IMR-90 (cell line): Measurements from ENCODE around the gene EIF2B1. TPM values are rescaled to one million over a fixed set of nuclear protein-coding genes. Genes with fewer than 3 reads are reported as not detected.

Experiments used
- ATAC-seq: fragments of 200-7000 bp; cut with Tn5 transposase; 2 replicates; pipeline ENCODE4 v1.9.1; 2020; ENCODE audit warnings: low read depth, mild to moderate bottlenecking, moderate library complexity
- BruUV-seq: library from RNA; stranded (reverse); fragments of 400-500 nt; replicated peaks from 2 replicates; lab custom pipeline; 2021; lab: Mats Ljungman, UMichigan
- CTCF ChIA-PET: fragments of 300-600 bp; formaldehyde crosslinking; extraction: SDS; loops from one replicate; lab custom pipeline; 2021; ENCODE audit warnings: antibody characterized with exemption; lab: Yijun Ruan, JAX
- POLR2A ChIA-PET: fragments of 300-600 bp; sonication (Branson Sonifier 250); formaldehyde crosslinking; loops from one replicate; lab custom pipeline; 2022; ENCODE audit warnings: antibody characterized with exemption; ENCODE audit not compliant: unreplicated experiment; lab: Charles Lee
- DNase-seq: peaks from one replicate; pipeline ENCODE4 v3.0.0; 2013
- H2AFZ ChIP-seq: replicated peaks from 2 replicates; pipeline ENCODE3; 2013; ENCODE audit warnings: low read length, mild to moderate bottlenecking; ENCODE audit not compliant: poor library complexity
- H2AK5ac ChIP-seq: 2 replicates; pipeline ENCODE4 v1.6.1; 2013; ENCODE audit warnings: low read depth, low read length, inconsistent platforms
- H2AK9ac ChIP-seq: replicated peaks from 2 replicates; pipeline ENCODE3; 2013; ENCODE audit warnings: mild to moderate bottlenecking, low read depth, low read length, moderate library complexity; ENCODE audit not compliant: poor library complexity
- H2BK120ac ChIP-seq: 2 replicates; pipeline ENCODE4 v1.6.1; 2013; ENCODE audit warnings: low read depth, low read length, inconsistent platforms
- H2BK15ac ChIP-seq: 3 replicates; pipeline ENCODE4 v1.6.1; 2013; ENCODE audit warnings: low read depth, low read length, inconsistent platforms
- H2BK20ac ChIP-seq: 2 replicates; pipeline ENCODE4 v1.6.1; 2013; ENCODE audit warnings: low read depth, mild to moderate bottlenecking, inconsistent platforms, low read length, moderate library complexity
- H2BK5ac ChIP-seq: 2 replicates; pipeline ENCODE4 v1.6.1; 2013; ENCODE audit warnings: mild to moderate bottlenecking, low read depth, low read length, inconsistent platforms; ENCODE audit not compliant: poor library complexity, severe bottlenecking
- H3K14ac ChIP-seq: replicated peaks from 2 replicates; pipeline ENCODE4 v1.6.1; 2013; ENCODE audit warnings: low read depth, low read length, inconsistent platforms
- H3K18ac ChIP-seq: 2 replicates; pipeline ENCODE4 v1.6.1; 2013; ENCODE audit warnings: low read depth, low read length, control low read depth
- H3K23ac ChIP-seq: 2 replicates; pipeline ENCODE4 v1.6.1; 2013; ENCODE audit warnings: low read depth, low read length, inconsistent platforms
- H3K27ac ChIP-seq: 2 replicates; pipeline ENCODE4 v1.5.1; 2013; ENCODE audit warnings: mild to moderate bottlenecking, control low read depth, low read length; ENCODE audit not compliant: insufficient read depth
- H3K27me3 ChIP-seq: 2 replicates; pipeline ENCODE4 v1.6.1; 2013; ENCODE audit warnings: low read length; ENCODE audit not compliant: control insufficient read depth, insufficient read depth
- H3K36me3 ChIP-seq: 2 replicates; pipeline ENCODE4 v1.6.1; 2013; ENCODE audit warnings: low read length, mixed read lengths; ENCODE audit not compliant: control insufficient read depth, insufficient read depth
- H3K4ac ChIP-seq: 2 replicates; pipeline ENCODE4 v1.6.1; 2013; ENCODE audit warnings: low read depth, low read length, inconsistent platforms
- H3K4me1 ChIP-seq: 2 replicates; pipeline ENCODE4 v1.6.1; 2013; ENCODE audit warnings: low read length, mixed read lengths; ENCODE audit not compliant: control insufficient read depth, insufficient read depth
- H3K4me2 ChIP-seq: 2 replicates; pipeline ENCODE4 v1.6.1; 2013; ENCODE audit warnings: low read depth, mild to moderate bottlenecking, control low read depth, low read length, moderate library complexity
- H3K4me3 ChIP-seq: 2 replicates; pipeline ENCODE4 v1.5.1; 2013; ENCODE audit warnings: low read depth, mild to moderate bottlenecking, control low read depth, low read length, moderate library complexity; ENCODE audit not compliant: insufficient read depth
- H3K56ac ChIP-seq: 2 replicates; pipeline ENCODE4 v1.6.1; 2013; ENCODE audit warnings: low read length, inconsistent platforms; ENCODE audit not compliant: insufficient read depth; ENCODE audit errors: extremely low read depth
- H3K79me1 ChIP-seq, 2 experiments: 2 replicates each; pipeline ENCODE4 v1.6.1; 2013; ENCODE audit warnings: low read length in 2 of 2, inconsistent platforms in 1 of 2, low read depth in 1 of 2
- H3K9ac ChIP-seq: 2 replicates; pipeline ENCODE4 v1.6.1; 2013; ENCODE audit warnings: low read depth, low read length, control low read depth
- H3K9me1 ChIP-seq: 2 replicates; pipeline ENCODE4 v1.6.1; 2013; ENCODE audit warnings: low read length, inconsistent platforms; ENCODE audit not compliant: insufficient read depth
- H3K9me3 ChIP-seq: 2 replicates; pipeline ENCODE4 v1.6.1; 2013; ENCODE audit warnings: low read length; ENCODE audit not compliant: control insufficient read depth, insufficient read depth
- H4K20me1 ChIP-seq: 2 replicates; pipeline ENCODE4 v1.6.1; 2013; ENCODE audit warnings: low read length, inconsistent platforms; ENCODE audit not compliant: insufficient read depth
- H4K5ac ChIP-seq: 2 replicates; pipeline ENCODE4 v1.6.1; 2013; ENCODE audit warnings: mild to moderate bottlenecking, low read depth, low read length, control low read depth
- H4K8ac ChIP-seq, 2 experiments: 2 replicates each; pipeline ENCODE4 v1.6.1; 2013; ENCODE audit warnings: low read depth in 2 of 2, low read length in 2 of 2, control low read depth in 1 of 2, inconsistent platforms in 1 of 2
- H4K91ac ChIP-seq: 2 replicates; pipeline ENCODE4 v1.6.1; 2013; ENCODE audit warnings: low read depth, low read length, inconsistent platforms; ENCODE audit not compliant: insufficient read depth
- CEBPB ChIP-seq: IDR thresholded peaks from 2 replicates; pipeline ENCODE4 v1.6.1; 2012; ENCODE audit warnings: low read depth, low read length, improper control_type of control experiment
- MAFK ChIP-seq: IDR thresholded peaks from 2 replicates; pipeline ENCODE4 v1.6.1; 2012; ENCODE audit warnings: low read depth, low read length, improper control_type of control experiment
- NFE2L2 ChIP-seq: fragments of 150-350 bp; IDR thresholded peaks from 2 replicates; pipeline ENCODE4 v1.6.1; 2016; ENCODE audit warnings: low read depth, mild to moderate bottlenecking, low read length
- USF2 ChIP-seq: fragments of 150-350 bp; IDR thresholded peaks from 2 replicates; pipeline ENCODE4 v1.6.1; 2017; ENCODE audit warnings: mild to moderate bottlenecking, antibody characterized with exemption, low read length, low read depth
- WGBS, 2 experiments: methylation state at CpG; one replicate each; pipeline versions ENCODE4 v1.1.5 to v1.1.7; 2013; ENCODE audit warnings: missing lambda C conversion rate in 2 of 2; ENCODE audit not compliant: insufficient read length in 1 of 2; ENCODE audit errors: extremely low coverage in 2 of 2; 5-methylcytosine and 5-hydroxymethylcytosine counted together
- dilution Hi-C: fragments of 300-500 bp; cut with HindIII; formaldehyde crosslinking; loops from one replicate; pipeline ENCODE4 v1.14.3; 2018; ENCODE audit warnings: low sequenced_read_pairs; ENCODE audit not compliant: unreplicated experiment
- in situ Hi-C: fragments of 300-500 bp; cut with MboI; formaldehyde crosslinking; loops from 3 replicates; pipeline ENCODE4 v1.14.3; 2019; ENCODE audit warnings: low sequenced_read_pairs, inconsistent platforms, mixed read lengths
- intact Hi-C: fragments of 100-400 bp; cut with micrococcal nuclease; formaldehyde crosslinking; loops from 2 replicates; pipeline ENCODE4 v1.10.0; 2022
- microRNA-seq, 2 experiments: library from miRNA; stranded (forward) in 1 of 2; unstranded in 1 of 2; fragments of 10-50 nt in 1 of 2; fragments of <30 nt in 1 of 2; gene quantifications in 1 of 2; microRNA quantifications in 1 of 2; one replicate each; pipeline versions ENCODE3 to v1.1.0; 2013 to 2020; ENCODE audit not compliant: insufficient read depth in 1 of 2, insufficient read length in 1 of 2, unreplicated experiment in 1 of 2
- polyA plus RNA-seq, 3 experiments: library from polyadenylated mRNA; depleted of rRNA; stranded (reverse); fragments of >200 nt; gene quantifications; 2 replicates each; pipeline ENCODE4 v1.2.3, GENCODE V29; 2012; ENCODE audit warnings: low replicate concordance in 1 of 3
- small RNA-seq, 5 experiments: library from RNA; depleted of rRNA; stranded (forward); fragments of <200 nt; gene quantifications; one replicate each; pipeline ENCODE3, GENCODE V24; 2012
- total RNA-seq: library from RNA; depleted of rRNA; stranded (reverse); fragments of >200 nt; gene quantifications from 2 replicates; pipeline ENCODE4 v1.2.3, GENCODE V29; 2012; rRNA removed
- TF ChIP-seq, protein P1 (sequence below): conservative IDR thresholded peaks from 2 replicates; pipeline ENCODE4 v1.5.1; 2012; ENCODE audit warnings: mild to moderate bottlenecking, low read depth, low read length, improper control_type of control experiment

The EIF2B1 gene
- total and polyA plus RNA-seq, 2 of the 4 experiments (the other 2 are of a cell fraction): 33.9 to 45.9 TPM

DNA sequence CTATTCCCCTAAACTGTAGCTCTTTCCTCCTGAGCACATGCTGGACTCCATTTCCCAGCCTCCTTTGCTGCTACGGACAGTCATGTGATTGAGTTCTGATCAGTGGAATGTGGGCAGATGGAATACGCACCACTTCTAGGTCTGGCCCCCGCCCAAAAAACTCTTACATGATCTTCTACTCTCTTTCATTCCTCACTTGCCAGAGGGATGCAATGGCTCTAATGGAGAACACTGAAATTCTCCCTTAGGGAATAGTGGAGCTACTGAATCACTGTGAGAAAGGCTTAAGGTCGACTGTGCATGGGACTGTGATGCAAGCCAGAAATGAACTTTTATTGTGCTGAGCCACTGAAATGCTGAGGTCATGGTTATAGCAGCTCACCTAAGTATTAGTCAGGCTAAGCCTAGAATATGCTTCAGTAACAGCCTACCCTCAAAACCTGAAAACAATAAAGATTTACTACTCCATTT is 62.1 kb downstream of the EIF2B1 start:
- Histone ChIP-seq H2BK20ac (no peak overlapping the region), H2BK5ac (no peak overlapping the region), H3K36me3 (no peaks in the 10 kb centered on the region), H3K9me3 (peaks cover 3% of the 10 kb centered on the region; the same call in 1 of the 2 replicates), H3K4ac (no peak overlapping the region), H3K23ac (no peak overlapping the region), H3K14ac (no peak overlapping the region), H4K5ac (no peak overlapping the region), H3K27me3 (0 out of 2 replicates have a peak, but pooled peaks cover 3% of the 10 kb centered on the region), H3K4me3 (no peak overlapping the region), H2AFZ (peak overlapping the region; percentile 86), H2AK9ac (no peak overlapping the region), H3K79me1 (peaks cover 0 to 3% of the 10 kb centered on the region in 2 experiments; a peak in 1 of 4 replicates), H3K4me1 (no peaks in the 10 kb centered on the region), H3K18ac (no peak overlapping the region), H3K9ac (no peak overlapping the region), H4K91ac (no peak overlapping the region; the same call in 1 of the 2 replicates), H2BK120ac (no peak overlapping the region), H4K20me1 (0 out of 2 replicates have a peak, but pooled peaks cover 3% of the 10 kb centered on the region), H2BK15ac (no peak overlapping the region), H3K56ac (no peak overlapping the region), H3K27ac (no peak overlapping the region), H4K8ac (peak overlapping the region in 1 of 2 experiments; percentile 53; a peak in 1 of 4 replicates), H3K4me2 (no peak overlapping the region; the same call in 1 of the 2 replicates), H3K9me1 (no peaks in the 10 kb centered on the region; the same call in 1 of the 2 replicates), H2AK5ac (no peak overlapping the region)
- TF ChIP-seq MAFK (peak; percentile 29; the same call in 1 of the 2 replicates), USF2 (peak; percentile 85), NFE2L2 (0 out of 2 replicates have a peak, but pooled peaks have one; percentile 28), CEBPB (peak; percentile 50; the same call in 1 of the 2 replicates)
- TF ChIP-seq, protein P1, sequence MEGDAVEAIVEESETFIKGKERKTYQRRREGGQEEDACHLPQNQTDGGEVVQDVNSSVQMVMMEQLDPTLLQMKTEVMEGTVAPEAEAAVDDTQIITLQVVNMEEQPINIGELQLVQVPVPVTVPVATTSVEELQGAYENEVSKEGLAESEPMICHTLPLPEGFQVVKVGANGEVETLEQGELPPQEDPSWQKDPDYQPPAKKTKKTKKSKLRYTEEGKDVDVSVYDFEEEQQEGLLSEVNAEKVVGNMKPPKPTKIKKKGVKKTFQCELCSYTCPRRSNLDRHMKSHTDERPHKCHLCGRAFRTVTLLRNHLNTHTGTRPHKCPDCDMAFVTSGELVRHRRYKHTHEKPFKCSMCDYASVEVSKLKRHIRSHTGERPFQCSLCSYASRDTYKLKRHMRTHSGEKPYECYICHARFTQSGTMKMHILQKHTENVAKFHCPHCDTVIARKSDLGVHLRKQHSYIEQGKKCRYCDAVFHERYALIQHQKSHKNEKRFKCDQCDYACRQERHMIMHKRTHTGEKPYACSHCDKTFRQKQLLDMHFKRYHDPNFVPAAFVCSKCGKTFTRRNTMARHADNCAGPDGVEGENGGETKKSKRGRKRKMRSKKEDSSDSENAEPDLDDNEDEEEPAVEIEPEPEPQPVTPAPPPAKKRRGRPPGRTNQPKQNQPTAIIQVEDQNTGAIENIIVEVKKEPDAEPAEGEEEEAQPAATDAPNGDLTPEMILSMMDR: no peak
- POLR2A ChIA-PET: no interaction called here
- BruUV-seq: no TSS peak
- peak; percentile 72 for DNase-seq
- dilution Hi-C loops (no loop called here), intact Hi-C loops (no loop called here), in situ Hi-C loops (no loop called here)
- CTCF ChIA-PET: no interaction called here
- WGBS, 2 experiments: 80% methylated on average over 1 of the region's 4 CpGs; no CpG with 5 or more reads in 1 of the 2 experiments
- peak; percentile 91 for ATAC-seq

Small RNAs within 50 kb of the gene (microRNA-seq; reads per million reads assigned to microRNA genes)
- not detected for gene SNORA9B (ENCODE audit: insufficient read depth, insufficient read length)

Small RNAs within 50 kb of the gene (small RNA-seq; reads per million reads assigned to genes)
- gene SNORA9B: 0 to 5.4 (median 2.5) reads per million in 5 experiments

Other genes starting within 250 kb of the EIF2B1 start
- gene KMT5A, start 249.6 kb downstream of the EIF2B1 start, total RNA-seq: 26.0 and 32.2 TPM in 2 replicates
- 28.3 and 30.3 TPM in 2 replicates for gene KMT5A, start 249.6 kb downstream of the EIF2B1 start, polyA plus RNA-seq (2012; rRNA removed)
- gene RILPL2, start 197.0 kb downstream of the EIF2B1 start, total RNA-seq: 1.8 and 2.2 TPM in 2 replicates
- 2.1 and 2.2 TPM in 2 replicates for gene RILPL2, start 197.0 kb downstream of the EIF2B1 start, polyA plus RNA-seq (2012; rRNA removed)
- 4.7 and 10.6 TPM in 2 replicates for gene SNRNP35, start 175.5 kb downstream of the EIF2B1 start, total RNA-seq
- gene SNRNP35, start 175.5 kb downstream of the EIF2B1 start, polyA plus RNA-seq (2012; rRNA removed): 14.1 and 15.4 TPM in 2 replicates
- gene RILPL1, start 100.0 kb downstream of the EIF2B1 start, total RNA-seq: 11.1 and 14.2 TPM in 2 replicates
- 19.8 and 24.5 TPM in 2 replicates for gene RILPL1, start 100.0 kb downstream of the EIF2B1 start, polyA plus RNA-seq (2012; rRNA removed)
- gene TMED2, start 49.1 kb downstream of the EIF2B1 start, total RNA-seq: 318 and 504 TPM in 2 replicates
- 132 and 154 TPM in 2 replicates for gene TMED2, start 49.1 kb downstream of the EIF2B1 start, polyA plus RNA-seq (2012; rRNA removed)
- 13.3 and 14.4 TPM in 2 replicates for gene DDX55, start 31.6 kb downstream of the EIF2B1 start, total RNA-seq
- 15.0 and 18.7 TPM in 2 replicates for gene DDX55, start 31.6 kb downstream of the EIF2B1 start, polyA plus RNA-seq (2012; rRNA removed)
- 53.0 and 80.3 TPM in 2 replicates for gene GTF2H3, start 143 bp upstream of the EIF2B1 start, total RNA-seq
- 19.9 and 22.2 TPM in 2 replicates for gene GTF2H3, start 143 bp upstream of the EIF2B1 start, polyA plus RNA-seq (2012; rRNA removed)
- 12.2 and 13.6 TPM in 2 replicates for gene TCTN2, start 37.4 kb upstream of the EIF2B1 start, total RNA-seq
- gene TCTN2, start 37.4 kb upstream of the EIF2B1 start, polyA plus RNA-seq (2012; rRNA removed): 8.2 and 8.4 TPM in 2 replicates
- 27.2 and 41.0 TPM in 2 replicates for gene ATP6V0A2, start 78.7 kb upstream of the EIF2B1 start, total RNA-seq
- gene ATP6V0A2, start 78.7 kb upstream of the EIF2B1 start, polyA plus RNA-seq (2012; rRNA removed): 14.7 and 18.5 TPM in 2 replicates
- gene DNAH10, start 128.6 kb upstream of the EIF2B1 start, total RNA-seq: 0.18 and 0.28 TPM in 2 replicates
- gene DNAH10, start 128.6 kb upstream of the EIF2B1 start, polyA plus RNA-seq (2012; rRNA removed): 0.22 TPM in 2 replicates